Muscle of leg (tissue), 11 donors: Measurements from ENCODE around the gene SWT1. TPM values are rescaled to one million over a fixed set of nuclear protein-coding genes. Genes with fewer than 3 reads are reported as not detected.

Experiments
- DNase-seq: peaks from one replicate; pipeline ENCODE4 v3.0.0; 2013
- H3K27ac ChIP-seq: one replicate; pipeline ENCODE4 v1.5.1; 2013; ENCODE audit warnings: mild to moderate bottlenecking, low read length, control low read depth
- H3K27me3 ChIP-seq: one replicate; pipeline ENCODE4 v1.6.1; 2013; ENCODE audit warnings: low read length; ENCODE audit not compliant: control insufficient read depth, insufficient read depth
- H3K36me3 ChIP-seq: one replicate; pipeline ENCODE4 v1.6.1; 2013; ENCODE audit warnings: low read length; ENCODE audit not compliant: control insufficient read depth, insufficient read depth
- H3K4me1 ChIP-seq: one replicate; pipeline ENCODE4 v1.6.1; 2013; ENCODE audit warnings: low read length; ENCODE audit not compliant: control insufficient read depth, insufficient read depth
- H3K4me3 ChIP-seq: one replicate; pipeline ENCODE4 v1.5.1; 2013; ENCODE audit warnings: low read length, control low read depth
- H3K9me3 ChIP-seq: replicated peaks from 2 replicates; pipeline ENCODE4 v1.6.1; 2013; ENCODE audit warnings: low read depth, low read length; ENCODE audit not compliant: control insufficient read depth
- WGBS: methylation state at CpG from one replicate; pipeline ENCODE4 v1.1.5; 2013; ENCODE audit warnings: missing lambda C conversion rate; ENCODE audit not compliant: insufficient coverage; 5-methylcytosine and 5-hydroxymethylcytosine counted together
- polyA plus RNA-seq, 8 donors: library from polyadenylated mRNA; unstranded; fragments of 120-200 nt; gene quantifications; one replicate each; pipeline versions ENCODE4 v1.2.1 to v1.2.3, GENCODE V29; 2013; ENCODE audit warnings: inconsistent platforms in 1 of 8, low replicate concordance in 1 of 8; ENCODE audit not compliant: insufficient read length in 8 of 8, insufficient read depth in 1 of 8
- total RNA-seq: library from RNA; stranded (reverse); fragments of 120-200 nt; gene quantifications from one replicate; pipeline ENCODE4 v1.2.4, GENCODE V29; 2013

The SWT1 gene
- total and polyA plus RNA-seq, 9 donors: 4.9 to 9.5 (median 5.8) TPM

- no CpG with 5 or more reads among the region's 3 CpGs for WGBS
- Histone ChIP-seq H3K4me3 (no peak overlapping the region), H3K27ac (no peak overlapping the region)
These were observed 124.3 kb downstream of the SWT1 start for GRCh38 chr1:185281245-185281644.

GRCh38 chr1:185284116-185284515 is 127.1 kb downstream of the SWT1 start:
- H3K9me3 ChIP-seq: no peaks in the 10 kb centered on the region
- no CpG with 5 or more reads among the region's 2 CpGs for WGBS
- DNase-seq: no peak
- H3K4me3 ChIP-seq: no peak overlapping the region
- H3K36me3 ChIP-seq: peaks cover 3% of the 10 kb centered on the region
- H3K4me1 ChIP-seq: no peaks in the 10 kb centered on the region
- H3K27ac ChIP-seq: no peak overlapping the region
- H3K27me3 ChIP-seq: no peaks in the 10 kb centered on the region

More at GRCh38 chr1:185281245-185281644, 124.3 kb downstream of the SWT1 start:
- DNase-seq: no peak
- no peaks in the 10 kb centered on the region for H3K27me3 ChIP-seq
- no peaks in the 10 kb centered on the region for H3K4me1 ChIP-seq
- H3K9me3 ChIP-seq: no peaks in the 10 kb centered on the region
- H3K36me3 ChIP-seq: peaks cover 6% of the 10 kb centered on the region

GRCh38 chr1:185284533-185285276 is 127.7 kb downstream of the SWT1 start:
- H3K36me3 ChIP-seq: peaks cover 3% of the 10 kb centered on the region
- no peak overlapping the region for H3K4me3 ChIP-seq
- H3K4me1 ChIP-seq: no peaks in the 10 kb centered on the region
- no peak overlapping the region for H3K27ac ChIP-seq
- no peaks in the 10 kb centered on the region for H3K27me3 ChIP-seq
- H3K9me3 ChIP-seq: no peaks in the 10 kb centered on the region
- DNase-seq: no peak
- no CpG with 5 or more reads among the region's 2 CpGs for WGBS

GRCh38 chr1:185287451-185287850 is 130.5 kb downstream of the SWT1 start:
- H3K27ac ChIP-seq: no peak overlapping the region
- H3K36me3 ChIP-seq: no peaks in the 10 kb centered on the region
- no peaks in the 10 kb centered on the region for H3K9me3 ChIP-seq
- H3K27me3 ChIP-seq: no peaks in the 10 kb centered on the region
- 83% methylated on average over 1 of the region's 2 CpGs for WGBS
- H3K4me3 ChIP-seq: no peak overlapping the region
- no peaks in the 10 kb centered on the region for H3K4me1 ChIP-seq
- DNase-seq: peak; percentile 42

- Histone ChIP-seq H3K4me1 (peaks cover 2% of the 10 kb centered on the region), H3K27me3 (no peaks in the 10 kb centered on the region), H3K27ac (no peak overlapping the region), H3K4me3 (no peak overlapping the region), H3K36me3 (no peaks in the 10 kb centered on the region), H3K9me3 (no peaks in the 10 kb centered on the region)
- DNase-seq: no peak
- no CpG with 5 or more reads among the region's 3 CpGs for WGBS
These were observed 131.5 kb downstream of the SWT1 start for GRCh38 chr1:185288435-185288834.

GRCh38 chr1:185289880-185290279 is 132.9 kb downstream of the SWT1 start:
- H3K27me3 ChIP-seq: no peaks in the 10 kb centered on the region
- peaks cover 2% of the 10 kb centered on the region for H3K36me3 ChIP-seq
- no peak for DNase-seq
- peaks cover 2% of the 10 kb centered on the region for H3K4me1 ChIP-seq
- H3K9me3 ChIP-seq: no peaks in the 10 kb centered on the region
- no peak overlapping the region for H3K27ac ChIP-seq
- H3K4me3 ChIP-seq: no peak overlapping the region

GRCh38 chr1:185291159-185291558 is 134.2 kb downstream of the SWT1 start:
- Histone ChIP-seq H3K4me1 (peaks cover 2% of the 10 kb centered on the region), H3K27ac (no peak overlapping the region)
- WGBS: no CpG with 5 or more reads among the region's 1 CpG

GRCh38 chr1:185291652-185292051 is 134.7 kb downstream of the SWT1 start:
- H3K27me3 ChIP-seq: no peaks in the 10 kb centered on the region
- no CpG with 5 or more reads among the region's 1 CpG for WGBS
- H3K27ac ChIP-seq: no peak overlapping the region
- H3K4me3 ChIP-seq: no peak overlapping the region
- no peaks in the 10 kb centered on the region for H3K9me3 ChIP-seq
- peaks cover 4% of the 10 kb centered on the region for H3K36me3 ChIP-seq
- H3K4me1 ChIP-seq: peaks cover 2% of the 10 kb centered on the region
- no peak for DNase-seq

More at GRCh38 chr1:185291159-185291558, 134.2 kb downstream of the SWT1 start:
- Histone ChIP-seq H3K36me3 (peaks cover 4% of the 10 kb centered on the region), H3K9me3 (no peaks in the 10 kb centered on the region), H3K4me3 (no peak overlapping the region), H3K27me3 (no peaks in the 10 kb centered on the region)
- no peak for DNase-seq

GRCh38 chr1:185292237-185292636 is 135.3 kb downstream of the SWT1 start:
- Histone ChIP-seq H3K27ac (no peak overlapping the region), H3K4me3 (no peak overlapping the region), H3K27me3 (no peaks in the 10 kb centered on the region), H3K36me3 (peaks cover 4% of the 10 kb centered on the region), H3K9me3 (no peaks in the 10 kb centered on the region), H3K4me1 (peaks cover 2% of the 10 kb centered on the region)
- no CpG with 5 or more reads among the region's 5 CpGs for WGBS
- DNase-seq: peak; percentile 24

GRCh38 chr1:185293967-185294542 is 137.1 kb downstream of the SWT1 start:
- Histone ChIP-seq H3K9me3 (no peaks in the 10 kb centered on the region), H3K36me3 (peaks cover 11% of the 10 kb centered on the region), H3K4me1 (peaks cover 2% of the 10 kb centered on the region), H3K4me3 (no peak overlapping the region), H3K27me3 (no peaks in the 10 kb centered on the region), H3K27ac (no peak overlapping the region)
- no CpG with 5 or more reads among the region's 1 CpG for WGBS
- DNase-seq: no peak
